ENCODE data around the gene GATB. TPM values are rescaled to one million over a fixed set of nuclear protein-coding genes. Genes with fewer than 3 reads are reported as not detected.

Gene GATB
- total RNA-seq, 6 experiments from 2014 or later, result 23.1 to 28.2 (median 24.4) TPM

- DNase-seq, result no peak
- no peak overlapping the region for H3K4me3 Mint-ChIP-seq
- no peak overlapping the region for H3K27ac Mint-ChIP-seq
- H3K4me1 Mint-ChIP-seq (ENCODE audit: low read depth), result peaks cover under 1% of the 10 kb centered on the region; the same call in 1 of the 2 replicates
- H3K36me3 Mint-ChIP-seq (ENCODE audit: low read depth), result peaks cover 9% of the 10 kb centered on the region
- peaks cover 23% of the 10 kb centered on the region for H3K9me3 Mint-ChIP-seq
- no peaks in the 10 kb centered on the region; the same call in 1 of the 2 replicates for H3K27me3 Mint-ChIP-seq (ENCODE audit: insufficient read depth)
- TF ChIP-seq CTCF (IDR thresholded peaks at IDR 0.05), result no peak
Observed at GRCh38 chr4:151777471-151777870, 16.7 kb upstream of the GATB start.

GRCh38 chr4:151774324-151774723 is 13.5 kb upstream of the GATB start:
- peaks cover 9% of the 10 kb centered on the region for H3K36me3 Mint-ChIP-seq (ENCODE audit: low read depth)
- peaks cover 13% of the 10 kb centered on the region for H3K4me1 Mint-ChIP-seq (ENCODE audit: low read depth)
- H3K27ac Mint-ChIP-seq, result no peak overlapping the region

GRCh38 chr4:151772274-151772673 is 11.5 kb upstream of the GATB start:
- TF ChIP-seq CTCF (IDR thresholded peaks at IDR 0.05), result no peak
- Mint-ChIP-seq H3K4me1 (ENCODE audit: low read depth) (peaks cover 13% of the 10 kb centered on the region), H3K27me3 (ENCODE audit: insufficient read depth) (no peaks in the 10 kb centered on the region; the same call in 1 of the 2 replicates), H3K36me3 (ENCODE audit: low read depth) (peaks cover 9% of the 10 kb centered on the region), H3K9me3 (peaks cover 23% of the 10 kb centered on the region), H3K27ac (no peak overlapping the region), H3K4me3 (no peak overlapping the region)
- no peak for DNase-seq

More at GRCh38 chr4:151774324-151774723, 13.5 kb upstream of the GATB start:
- H3K27me3 Mint-ChIP-seq (ENCODE audit: insufficient read depth), result no peaks in the 10 kb centered on the region; the same call in 1 of the 2 replicates
- peaks cover 23% of the 10 kb centered on the region for H3K9me3 Mint-ChIP-seq
- H3K4me3 Mint-ChIP-seq, result no peak overlapping the region
- no peak for DNase-seq
- no peak for TF ChIP-seq CTCF (IDR thresholded peaks at IDR 0.05)

- no peak overlapping the region for H3K4me3 Mint-ChIP-seq
- H3K27me3 Mint-ChIP-seq (ENCODE audit: insufficient read depth), result no peaks in the 10 kb centered on the region; the same call in none of the 2 replicates
- H3K4me1 Mint-ChIP-seq (ENCODE audit: low read depth), result peaks cover 13% of the 10 kb centered on the region
- peaks cover 23% of the 10 kb centered on the region for H3K9me3 Mint-ChIP-seq
- H3K27ac Mint-ChIP-seq, result no peak overlapping the region
- H3K36me3 Mint-ChIP-seq (ENCODE audit: low read depth), result peaks cover 9% of the 10 kb centered on the region
- TF ChIP-seq CTCF (IDR thresholded peaks at IDR 0.05), result no peak
- peak; percentile 12 for DNase-seq
Observed at GRCh38 chr4:151771664-151772063, 10.9 kb upstream of the GATB start.

GRCh38 chr4:151770154-151770553 is 9.3 kb upstream of the GATB start:
- H3K4me3 Mint-ChIP-seq, result no peak overlapping the region
- peaks cover 9% of the 10 kb centered on the region for H3K36me3 Mint-ChIP-seq (ENCODE audit: low read depth)
- H3K4me1 Mint-ChIP-seq (ENCODE audit: low read depth), result peaks cover 13% of the 10 kb centered on the region
- no peak for DNase-seq
- H3K9me3 Mint-ChIP-seq, result peaks cover 13% of the 10 kb centered on the region
- H3K27ac Mint-ChIP-seq, result no peak overlapping the region
- H3K27me3 Mint-ChIP-seq (ENCODE audit: insufficient read depth), result peaks cover 4% of the 10 kb centered on the region
- no peak for TF ChIP-seq CTCF (IDR thresholded peaks at IDR 0.05)

- H3K36me3 Mint-ChIP-seq (ENCODE audit: low read depth), result no peaks in the 10 kb centered on the region
- H3K27ac Mint-ChIP-seq, result no peak overlapping the region
- no peaks in the 10 kb centered on the region; the same call in 1 of the 2 replicates for H3K9me3 Mint-ChIP-seq
- TF ChIP-seq CTCF (IDR thresholded peaks at IDR 0.05), result no peak
- peaks cover 4% of the 10 kb centered on the region for H3K27me3 Mint-ChIP-seq (ENCODE audit: insufficient read depth)
- DNase-seq, result no peak
- H3K4me1 Mint-ChIP-seq (ENCODE audit: low read depth), result peaks cover 13% of the 10 kb centered on the region
- H3K4me3 Mint-ChIP-seq, result no peak overlapping the region
Observed at GRCh38 chr4:151768835-151769234, 8.0 kb upstream of the GATB start.
